Liver (tissue), 9 donors: ENCODE data around the gene HPCAL1. TPM values are rescaled to one million over a fixed set of nuclear protein-coding genes. Genes with fewer than 3 reads are reported as not detected.

Experiments
- DNase-seq: peaks from one replicate; pipeline ENCODE4 v3.0.0-alpha.2; 2017; ENCODE audit warnings: low spot score
- H3K27ac ChIP-seq, 2 donors: one replicate each; pipeline ENCODE4 v1.7.0; 2013; ENCODE audit warnings: inconsistent platforms in 2 of 2, low read length in 2 of 2, control low read depth in 1 of 2, low read depth in 1 of 2, mild to moderate bottlenecking in 1 of 2
- H3K27me3 ChIP-seq, 4 donors: one replicate each; pipeline versions ENCODE4 v1.6.1 to v1.7.0; 2013; ENCODE audit warnings: low read length in 3 of 4, inconsistent platforms in 1 of 4, mild to moderate bottlenecking in 1 of 4, moderate library complexity in 1 of 4; ENCODE audit not compliant: control insufficient read depth in 4 of 4, insufficient read depth in 4 of 4
- H3K36me3 ChIP-seq, 4 donors: one replicate each; pipeline versions ENCODE4 v1.6.1 to v1.7.0; 2013; ENCODE audit warnings: low read length in 3 of 4, mild to moderate bottlenecking in 3 of 4, low read depth in 1 of 4, moderate library complexity in 1 of 4; ENCODE audit not compliant: control insufficient read depth in 4 of 4, insufficient read depth in 3 of 4
- H3K4me1 ChIP-seq, 4 donors: one replicate each; pipeline versions ENCODE4 v1.6.1 to v1.7.0; 2013; ENCODE audit warnings: low read length in 3 of 4, mild to moderate bottlenecking in 3 of 4, moderate library complexity in 1 of 4; ENCODE audit not compliant: control insufficient read depth in 4 of 4, insufficient read depth in 4 of 4
- H3K4me3 ChIP-seq, 3 donors: one replicate each; pipeline versions ENCODE4 v1.6.1 to v1.7.0; 2013; ENCODE audit warnings: low read length in 3 of 3, control low read depth in 1 of 3, low read depth in 1 of 3, mild to moderate bottlenecking in 1 of 3
- H3K9ac ChIP-seq, 2 donors: one replicate each; pipeline ENCODE4 v1.7.0; 2013; ENCODE audit warnings: low read length in 2 of 2, mild to moderate bottlenecking in 2 of 2, moderate library complexity in 2 of 2, control low read depth in 1 of 2, low read depth in 1 of 2
- H3K9me3 ChIP-seq, 4 donors: one replicate each; pipeline versions ENCODE4 v1.6.1 to v1.7.0; 2013; ENCODE audit warnings: low read length in 3 of 4; ENCODE audit not compliant: control insufficient read depth in 4 of 4
- ATF3 ChIP-seq: IDR thresholded peaks from 2 replicates; pipeline ENCODE4 v1.6.1; 2016; ENCODE audit warnings: antibody characterized with exemption
- EGR1 ChIP-seq, 2 donors: IDR thresholded peaks; 2 replicates each; pipeline ENCODE4 v1.6.1; 2016 to 2018; ENCODE audit warnings: antibody characterized with exemption in 2 of 2, low read depth in 2 of 2
- FOXA1 ChIP-seq: IDR thresholded peaks from 2 replicates; pipeline ENCODE4 v1.6.1; 2016; ENCODE audit warnings: antibody characterized with exemption
- FOXA2 ChIP-seq: IDR thresholded peaks from 2 replicates; pipeline ENCODE4 v1.6.1; 2016; ENCODE audit warnings: antibody characterized with exemption
- GABPA ChIP-seq, 2 donors: IDR thresholded peaks in 1 of 2; conservative IDR thresholded peaks in 1 of 2; 2 replicates each; pipeline ENCODE4 v1.6.1; 2016; ENCODE audit warnings: antibody characterized with exemption in 2 of 2, mild to moderate bottlenecking in 1 of 2, moderate library complexity in 1 of 2
- HNF4A ChIP-seq, 2 donors: conservative IDR thresholded peaks; 2 replicates each; pipeline ENCODE4 v1.6.1; 2016; ENCODE audit warnings: antibody characterized with exemption in 2 of 2, mild to moderate bottlenecking in 2 of 2
- HNF4G ChIP-seq: IDR thresholded peaks from 2 replicates; pipeline ENCODE4 v1.6.1; 2016; ENCODE audit warnings: antibody characterized with exemption
- MAX ChIP-seq: IDR thresholded peaks from 2 replicates; pipeline ENCODE4 v1.6.1; 2016; ENCODE audit warnings: antibody characterized with exemption
- NR2F2 ChIP-seq: IDR thresholded peaks from 2 replicates; pipeline ENCODE4 v1.6.1; 2016; ENCODE audit warnings: antibody characterized with exemption
- RAD21 ChIP-seq, 2 donors: IDR thresholded peaks; 2 replicates each; pipeline ENCODE4 v1.6.1; 2016; ENCODE audit warnings: antibody characterized with exemption in 2 of 2, mild to moderate bottlenecking in 2 of 2
- REST ChIP-seq: IDR thresholded peaks from 2 replicates; pipeline ENCODE4 v1.6.1; 2016; ENCODE audit warnings: antibody characterized with exemption, mild to moderate bottlenecking
- RXRA ChIP-seq, 2 donors: IDR thresholded peaks; 2 replicates each; pipeline ENCODE4 v1.6.1; 2017 to 2018; ENCODE audit warnings: antibody characterized with exemption in 2 of 2, mild to moderate bottlenecking in 1 of 2
- SP1 ChIP-seq: IDR thresholded peaks from 2 replicates; pipeline ENCODE4 v1.6.1; 2018; ENCODE audit warnings: antibody characterized with exemption, mild to moderate bottlenecking
- TAF1 ChIP-seq: conservative IDR thresholded peaks from 2 replicates; pipeline ENCODE4 v1.6.1; 2016; ENCODE audit warnings: antibody characterized with exemption, mild to moderate bottlenecking
- YY1 ChIP-seq: IDR thresholded peaks from 2 replicates; pipeline ENCODE4 v1.6.1; 2016; ENCODE audit warnings: antibody characterized with exemption, mild to moderate bottlenecking
- ZBTB33 ChIP-seq: IDR thresholded peaks from 2 replicates; pipeline ENCODE4 v1.6.1; 2016; ENCODE audit warnings: antibody characterized with exemption
- WGBS: extraction: QIAGEN DNeasy Blood & Tissue Kit; methylation state at CpG from one replicate; pipeline ENCODE4 v1.1.7; 2013; 5-methylcytosine and 5-hydroxymethylcytosine counted together
- polyA plus RNA-seq, 2 donors: library from polyadenylated mRNA; stranded (reverse) in 1 of 2; unstranded in 1 of 2; fragments of 200-250 nt in 1 of 2; fragments of >200 nt in 1 of 2; fragmentation: Nextera tagmentation in 1 of 2; extraction: Ambion mirVana in 1 of 2; gene quantifications; one replicate each; pipeline versions ENCODE4 v1.2.1 to v1.2.3, GENCODE V29; 2013 to 2015
- total RNA-seq, 2 donors: library from RNA; depleted of rRNA; stranded (reverse); fragments of >200 nt; gene quantifications; one replicate each; pipeline ENCODE4 v1.2.3, GENCODE V29; 2014
- TF ChIP-seq, protein P1 (sequence below): fragments of 150-350 bp; IDR thresholded peaks from 2 replicates; pipeline ENCODE4 v1.5.1; 2017; ENCODE audit warnings: improper control_type of control experiment, low read depth, low read length; ENCODE audit not compliant: missing input control
- donor health status: healthy.
- donor health status: healthy.
- donor health status: healthy.
- donor health status: healthy.
- donor health status: healthy.

Gene HPCAL1
- total and polyA plus RNA-seq, 4 donors, result 17.3 to 27.9 (median 22.9) TPM

- H3K9ac ChIP-seq, result no peak overlapping the region
- peaks cover 0 to 2% (median 0%) of the 10 kb centered on the region in 4 donors for H3K36me3 ChIP-seq
- TF ChIP-seq ATF3 (no peak), FOXA1 (no peak), SP1 (no peak), ZBTB33 (no peak), GABPA (IDR thresholded peaks at IDR 0.05 in 1 of 2, conservative IDR thresholded peaks at IDR 0.05 in 1 of 2) (no peak)
- peaks cover 14 to 39% (median 33%) of the 10 kb centered on the region in 4 donors for H3K4me1 ChIP-seq
- WGBS, result 98% methylated on average over 7 of the region's 7 CpGs
- no peak overlapping the region for H3K4me3 ChIP-seq
- H3K27me3 ChIP-seq, result no peaks in the 10 kb centered on the region
- no peak overlapping the region for H3K27ac ChIP-seq
- DNase-seq, result no peak
- H3K9me3 ChIP-seq, result no peaks in the 10 kb centered on the region
These were observed 70.1 kb downstream of the HPCAL1 start for GRCh38 chr2:10372862-10373240.

- no peaks in the 10 kb centered on the region for H3K9me3 ChIP-seq
- no peaks in the 10 kb centered on the region for H3K27me3 ChIP-seq
- TF ChIP-seq SP1, result no peak
- peaks cover 0 to 2% (median 0%) of the 10 kb centered on the region in 4 donors for H3K36me3 ChIP-seq
- no peak overlapping the region for H3K9ac ChIP-seq
- 92% methylated on average over 10 of the region's 10 CpGs for WGBS
- no peak for DNase-seq
- no peak overlapping the region for H3K27ac ChIP-seq
- no peak overlapping the region for H3K4me3 ChIP-seq
- peaks cover 7 to 30% (median 24%) of the 10 kb centered on the region in 4 donors for H3K4me1 ChIP-seq
These were observed 71.2 kb downstream of the HPCAL1 start for GRCh38 chr2:10373931-10374330.

- Histone ChIP-seq H3K4me3 (no peak overlapping the region), H3K27ac (no peak overlapping the region), H3K36me3 (peaks cover 0 to 2% (median 0%) of the 10 kb centered on the region in 4 donors)
These were observed 71.7 kb downstream of the HPCAL1 start for GRCh38 chr2:10374362-10374943.

More at GRCh38 chr2:10374362-10374943, 71.7 kb downstream of the HPCAL1 start:
- Histone ChIP-seq H3K9ac (no peak overlapping the region), H3K9me3 (no peaks in the 10 kb centered on the region), H3K4me1 (peaks cover 4 to 28% (median 21%) of the 10 kb centered on the region in 4 donors), H3K27me3 (no peaks in the 10 kb centered on the region)
- no peak for DNase-seq
- no peak for TF ChIP-seq FOXA1
- TF ChIP-seq REST, result no peak
- no peak for TF ChIP-seq EGR1 (IDR thresholded peaks at IDR 0.05; ENCODE audit: low read depth in 2 of 2)
- TF ChIP-seq SP1, result no peak
- TF ChIP-seq RAD21 (IDR thresholded peaks at IDR 0.05), result no peak
- TF ChIP-seq TAF1, result no peak
- TF ChIP-seq FOXA2, result no peak
- TF ChIP-seq RXRA (IDR thresholded peaks at IDR 0.05), result no peak
- no peak for TF ChIP-seq MAX
- TF ChIP-seq GABPA (IDR thresholded peaks at IDR 0.05 in 1 of 2, conservative IDR thresholded peaks at IDR 0.05 in 1 of 2), result no peak
- no peak for TF ChIP-seq YY1
- TF ChIP-seq ZBTB33, result no peak
- no peak for TF ChIP-seq HNF4G
- TF ChIP-seq, protein P1, sequence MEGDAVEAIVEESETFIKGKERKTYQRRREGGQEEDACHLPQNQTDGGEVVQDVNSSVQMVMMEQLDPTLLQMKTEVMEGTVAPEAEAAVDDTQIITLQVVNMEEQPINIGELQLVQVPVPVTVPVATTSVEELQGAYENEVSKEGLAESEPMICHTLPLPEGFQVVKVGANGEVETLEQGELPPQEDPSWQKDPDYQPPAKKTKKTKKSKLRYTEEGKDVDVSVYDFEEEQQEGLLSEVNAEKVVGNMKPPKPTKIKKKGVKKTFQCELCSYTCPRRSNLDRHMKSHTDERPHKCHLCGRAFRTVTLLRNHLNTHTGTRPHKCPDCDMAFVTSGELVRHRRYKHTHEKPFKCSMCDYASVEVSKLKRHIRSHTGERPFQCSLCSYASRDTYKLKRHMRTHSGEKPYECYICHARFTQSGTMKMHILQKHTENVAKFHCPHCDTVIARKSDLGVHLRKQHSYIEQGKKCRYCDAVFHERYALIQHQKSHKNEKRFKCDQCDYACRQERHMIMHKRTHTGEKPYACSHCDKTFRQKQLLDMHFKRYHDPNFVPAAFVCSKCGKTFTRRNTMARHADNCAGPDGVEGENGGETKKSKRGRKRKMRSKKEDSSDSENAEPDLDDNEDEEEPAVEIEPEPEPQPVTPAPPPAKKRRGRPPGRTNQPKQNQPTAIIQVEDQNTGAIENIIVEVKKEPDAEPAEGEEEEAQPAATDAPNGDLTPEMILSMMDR, result no peak
- TF ChIP-seq ATF3, result no peak
- TF ChIP-seq HNF4A (conservative IDR thresholded peaks at IDR 0.05), result no peak
- TF ChIP-seq NR2F2, result no peak
- 96% methylated on average over 13 of the region's 13 CpGs for WGBS
